Mesenchymal stem cell (in vitro differentiated cells and primary cell): ENCODE measurements around the gene MBD4.
A peak's percentile ranks its signal among the peaks of the same experiment; 100 is the strongest.

Experiments
- DNase-seq: peaks from one replicate; pipeline ENCODE4 v3.0.0-alpha.2; 2013
- H2AFZ ChIP-seq: one replicate; pipeline ENCODE4 v1.6.1; 2013; ENCODE audit warnings: low read depth, mild to moderate bottlenecking, control low read depth, inconsistent platforms, low read length, moderate library complexity
- H2AK5ac ChIP-seq: 2 replicates; pipeline ENCODE4 v1.6.1; 2013; ENCODE audit warnings: low read length, moderate library complexity, mild to moderate bottlenecking, inconsistent platforms; ENCODE audit not compliant: severe bottlenecking
- H2BK120ac ChIP-seq: one replicate; pipeline ENCODE4 v1.6.1; 2013; ENCODE audit warnings: low read depth, mild to moderate bottlenecking, inconsistent platforms, low read length, moderate library complexity
- H2BK12ac ChIP-seq, 2 experiments: one replicate each; pipeline ENCODE4 v1.6.1; 2013; ENCODE audit warnings: inconsistent platforms in 2 of 2, low read length in 2 of 2, mild to moderate bottlenecking in 2 of 2, moderate library complexity in 2 of 2, control low read depth in 1 of 2
- H2BK15ac ChIP-seq: one replicate; pipeline ENCODE4 v1.6.1; 2013; ENCODE audit warnings: mild to moderate bottlenecking, low read depth, inconsistent platforms; ENCODE audit not compliant: poor library complexity, severe bottlenecking
- H2BK5ac ChIP-seq: 2 replicates; pipeline ENCODE4 v1.6.1; 2013; ENCODE audit warnings: low read depth, mild to moderate bottlenecking, low read length, control low read depth, inconsistent platforms; ENCODE audit not compliant: poor library complexity, severe bottlenecking
- H3K14ac ChIP-seq, 2 experiments: one replicate each; pipeline ENCODE4 v1.6.1; 2013; ENCODE audit warnings: inconsistent platforms in 2 of 2, low read length in 2 of 2, control low read depth in 1 of 2, mild to moderate bottlenecking in 1 of 2, moderate library complexity in 1 of 2
- H3K18ac ChIP-seq, 2 experiments: one replicate each; pipeline ENCODE4 v1.6.1; 2013; ENCODE audit warnings: inconsistent platforms in 2 of 2, low read length in 2 of 2, control low read depth in 1 of 2, low read depth in 1 of 2, mild to moderate bottlenecking in 1 of 2
- H3K23ac ChIP-seq, 2 experiments: one replicate each; pipeline ENCODE4 v1.6.1; 2013; ENCODE audit warnings: inconsistent platforms in 2 of 2, low read length in 2 of 2, mild to moderate bottlenecking in 2 of 2, moderate library complexity in 2 of 2, control low read depth in 1 of 2
- H3K27ac ChIP-seq: 2 replicates; pipeline ENCODE4 v1.5.1; 2013; ENCODE audit warnings: mild to moderate bottlenecking, moderate library complexity, low read length, control low read depth, inconsistent platforms; ENCODE audit not compliant: poor library complexity, severe bottlenecking
- H3K27me3 ChIP-seq, 2 experiments: 2 replicates each; pipeline versions ENCODE4 v1.6.1 to v1.7.0; 2013; ENCODE audit warnings: low read length in 2 of 2, mild to moderate bottlenecking in 2 of 2, moderate library complexity in 2 of 2, control low read depth in 1 of 2, inconsistent platforms in 1 of 2; ENCODE audit not compliant: control insufficient read depth in 1 of 2, insufficient read depth in 1 of 2
- H3K36me3 ChIP-seq, 2 experiments: 2 replicates each; pipeline versions ENCODE4 v1.6.1 to v1.7.0; 2013; ENCODE audit warnings: low read length in 2 of 2, control low read depth in 1 of 2, inconsistent platforms in 1 of 2, low read depth in 1 of 2, mild to moderate bottlenecking in 1 of 2; ENCODE audit not compliant: insufficient read depth in 2 of 2, control insufficient read depth in 1 of 2
- H3K4ac ChIP-seq, 2 experiments: one replicate each; pipeline ENCODE4 v1.6.1; 2013; ENCODE audit warnings: inconsistent platforms in 2 of 2, low read length in 2 of 2, mild to moderate bottlenecking in 2 of 2, moderate library complexity in 2 of 2, control low read depth in 1 of 2, low read depth in 1 of 2
- H3K4me1 ChIP-seq: 2 replicates; pipeline ENCODE4 v1.6.1; 2013; ENCODE audit warnings: low read depth, low read length, control low read depth; ENCODE audit not compliant: control insufficient read depth, insufficient read depth
- H3K4me2 ChIP-seq: 2 replicates; pipeline ENCODE4 v1.6.1; 2013; ENCODE audit warnings: low read length, mild to moderate bottlenecking, inconsistent platforms; ENCODE audit not compliant: poor library complexity, severe bottlenecking
- H3K4me3 ChIP-seq, 2 experiments: 2 replicates each; pipeline versions ENCODE4 v1.5.1 to v1.7.0; 2013; ENCODE audit warnings: low read length in 2 of 2, mild to moderate bottlenecking in 2 of 2, control low read depth in 1 of 2, low read depth in 1 of 2; ENCODE audit not compliant: insufficient read depth in 1 of 2
- H3K79me1 ChIP-seq: replicated peaks from 2 replicates; pipeline ENCODE4 v1.6.1; 2013; ENCODE audit warnings: mild to moderate bottlenecking, control low read depth, low read length, inconsistent platforms; ENCODE audit not compliant: poor library complexity, severe bottlenecking
- H3K9ac ChIP-seq: 2 replicates; pipeline ENCODE4 v1.7.0; 2013; ENCODE audit warnings: mild to moderate bottlenecking, low read length, moderate library complexity
- H3K9me3 ChIP-seq: 2 replicates; pipeline ENCODE4 v1.7.0; 2013; ENCODE audit warnings: mild to moderate bottlenecking, low read length; ENCODE audit not compliant: control insufficient read depth
- H4K8ac ChIP-seq: one replicate; pipeline ENCODE4 v1.6.1; 2013; ENCODE audit warnings: inconsistent platforms, mild to moderate bottlenecking, low read length, moderate library complexity
- H4K91ac ChIP-seq: one replicate; pipeline ENCODE4 v1.6.1; 2013; ENCODE audit warnings: mild to moderate bottlenecking, low read length, inconsistent platforms
- WGBS: methylation state at CpG from one replicate; pipeline ENCODE4 v1.1.7; 2013; ENCODE audit warnings: mixed read lengths; 5-methylcytosine and 5-hydroxymethylcytosine counted together

Gene MBD4

GRCh38 chr3:129460572-129460971, 20.8 kb upstream of the MBD4 start:
- 95% methylated on average over 2 of the region's 2 CpGs for WGBS
- Histone ChIP-seq H3K27me3 (no peaks in the 10 kb centered on the region), H4K91ac (no peak overlapping the region), H3K27ac (no peak overlapping the region), H3K23ac (no peak overlapping the region), H2BK5ac (no peak overlapping the region), H2BK120ac (no peak overlapping the region), H2AK5ac (no peak overlapping the region), H3K79me1 (peaks cover 2% of the 10 kb centered on the region), H2BK12ac (no peak overlapping the region), H2AFZ (no peak overlapping the region), H3K9ac (no peak overlapping the region), H3K4me2 (no peak overlapping the region), H3K4me3 (no peak overlapping the region), H3K4me1 (no peaks in the 10 kb centered on the region), H2BK15ac (no peak overlapping the region), H3K14ac (no peak overlapping the region), H3K36me3 (peaks cover 2 to 57% of the 10 kb centered on the region in 2 experiments), H3K18ac (no peak overlapping the region), H3K9me3 (no peaks in the 10 kb centered on the region), H4K8ac (peak overlapping the region; percentile 45), H3K4ac (no peak overlapping the region)
- DNase-seq = no peak

GRCh38 chr3:129460155-129460554, 20.4 kb upstream of the MBD4 start:
- no peak overlapping the region for H3K18ac ChIP-seq
- H3K9me3 ChIP-seq = no peaks in the 10 kb centered on the region
- no peak overlapping the region for H4K8ac ChIP-seq
- H3K23ac ChIP-seq = no peak overlapping the region
- DNase-seq = no peak
- no peak overlapping the region for H2BK12ac ChIP-seq
- H3K27ac ChIP-seq = no peak overlapping the region
- H3K36me3 ChIP-seq = peaks cover 2 to 56% of the 10 kb centered on the region in 2 experiments
- no peak overlapping the region for H3K4me2 ChIP-seq
- no peaks in the 10 kb centered on the region for H3K27me3 ChIP-seq
- H3K9ac ChIP-seq = no peak overlapping the region
- no peak overlapping the region for H2AK5ac ChIP-seq
- no peak overlapping the region for H4K91ac ChIP-seq
- no peak overlapping the region for H2AFZ ChIP-seq
- H3K4me3 ChIP-seq = no peak overlapping the region
- H3K4ac ChIP-seq = no peak overlapping the region
- no peak overlapping the region for H2BK5ac ChIP-seq
- no peaks in the 10 kb centered on the region for H3K4me1 ChIP-seq
- no peak overlapping the region for H2BK120ac ChIP-seq
- peaks cover 2% of the 10 kb centered on the region for H3K79me1 ChIP-seq
- no peak overlapping the region for H3K14ac ChIP-seq
- WGBS = 100% methylated on average over 2 of the region's 3 CpGs
- no peak overlapping the region for H2BK15ac ChIP-seq

- WGBS = no CpG with 5 or more reads among the region's 1 CpG
- Histone ChIP-seq H3K9ac (no peak overlapping the region), H3K4ac (no peak overlapping the region), H2BK12ac (no peak overlapping the region), H3K36me3 (peaks cover 11 to 62% of the 10 kb centered on the region in 2 experiments), H4K91ac (no peak overlapping the region), H2AFZ (no peak overlapping the region), H2BK120ac (no peak overlapping the region), H3K4me3 (no peak overlapping the region), H2BK15ac (no peak overlapping the region), H3K79me1 (no peaks in the 10 kb centered on the region), H3K27me3 (no peaks in the 10 kb centered on the region), H2AK5ac (no peak overlapping the region), H3K9me3 (no peaks in the 10 kb centered on the region), H3K27ac (no peak overlapping the region), H3K4me2 (no peak overlapping the region), H3K4me1 (no peaks in the 10 kb centered on the region), H3K23ac (no peak overlapping the region), H3K18ac (no peak overlapping the region), H3K14ac (no peak overlapping the region), H2BK5ac (no peak overlapping the region), H4K8ac (no peak overlapping the region)
- no peak for DNase-seq
Observed at GRCh38 chr3:129453732-129454131, 14.0 kb upstream of the MBD4 start.

- H3K79me1 ChIP-seq = peaks cover 5% of the 10 kb centered on the region
- H3K18ac ChIP-seq = no peak overlapping the region
- no peak overlapping the region for H2BK120ac ChIP-seq
- H2BK15ac ChIP-seq = no peak overlapping the region
- peaks cover 9% of the 10 kb centered on the region for H3K4me1 ChIP-seq
- no peak overlapping the region for H2AFZ ChIP-seq
- H4K8ac ChIP-seq = no peak overlapping the region
- WGBS = 40% methylated on average over 2 of the region's 5 CpGs
- no peak overlapping the region for H3K23ac ChIP-seq
- H2BK12ac ChIP-seq = no peak overlapping the region
- H3K27me3 ChIP-seq = no peaks in the 10 kb centered on the region
- H4K91ac ChIP-seq = no peak overlapping the region
- no peak overlapping the region for H3K4me2 ChIP-seq
- no peaks in the 10 kb centered on the region for H3K9me3 ChIP-seq
- no peak overlapping the region for H3K9ac ChIP-seq
- H3K4me3 ChIP-seq = no peak overlapping the region
- no peak overlapping the region for H3K14ac ChIP-seq
- H2BK5ac ChIP-seq = no peak overlapping the region
- H3K27ac ChIP-seq = peak overlapping the region; percentile 14
- peaks cover 6 to 37% of the 10 kb centered on the region in 2 experiments for H3K36me3 ChIP-seq
- DNase-seq = no peak
- no peak overlapping the region for H3K4ac ChIP-seq
- peak overlapping the region; percentile 49 for H2AK5ac ChIP-seq
Observed at GRCh38 chr3:129449279-129450115, 9.7 kb upstream of the MBD4 start.
